RWPE1 (cell line): ENCODE measurements around the gene XYLT2.

Source experiments
- CTCF ChIA-PET: fragments of 350-600 bp; sonication (Branson Sonifier 250); formaldehyde crosslinking; extraction: SDS; loops from one replicate; lab custom pipeline; 2021; lab: Yijun Ruan, JAX
- POLR2A ChIA-PET: fragments of 400-600 bp; formaldehyde crosslinking; extraction: SDS; loops from one replicate; lab custom pipeline; 2020; ENCODE audit warnings: antibody characterized with exemption; ENCODE audit not compliant: low non-redundant PET; lab: Yijun Ruan, JAX
- DNase-seq: peaks from one replicate; pipeline ENCODE4 v3.0.0; 2012; ENCODE audit warnings: low spot score
- H3K27ac ChIP-seq: fragments of 450-650 bp; 2 replicates; pipeline ENCODE4 v1.5.1; 2017
- TF ChIP-seq, protein P1 (sequence below): fragments of 450-650 bp; conservative IDR thresholded peaks from 2 replicates; pipeline ENCODE4 v1.5.1; 2017; ENCODE audit warnings: low read depth, mild to moderate bottlenecking

Gene XYLT2

DNA sequence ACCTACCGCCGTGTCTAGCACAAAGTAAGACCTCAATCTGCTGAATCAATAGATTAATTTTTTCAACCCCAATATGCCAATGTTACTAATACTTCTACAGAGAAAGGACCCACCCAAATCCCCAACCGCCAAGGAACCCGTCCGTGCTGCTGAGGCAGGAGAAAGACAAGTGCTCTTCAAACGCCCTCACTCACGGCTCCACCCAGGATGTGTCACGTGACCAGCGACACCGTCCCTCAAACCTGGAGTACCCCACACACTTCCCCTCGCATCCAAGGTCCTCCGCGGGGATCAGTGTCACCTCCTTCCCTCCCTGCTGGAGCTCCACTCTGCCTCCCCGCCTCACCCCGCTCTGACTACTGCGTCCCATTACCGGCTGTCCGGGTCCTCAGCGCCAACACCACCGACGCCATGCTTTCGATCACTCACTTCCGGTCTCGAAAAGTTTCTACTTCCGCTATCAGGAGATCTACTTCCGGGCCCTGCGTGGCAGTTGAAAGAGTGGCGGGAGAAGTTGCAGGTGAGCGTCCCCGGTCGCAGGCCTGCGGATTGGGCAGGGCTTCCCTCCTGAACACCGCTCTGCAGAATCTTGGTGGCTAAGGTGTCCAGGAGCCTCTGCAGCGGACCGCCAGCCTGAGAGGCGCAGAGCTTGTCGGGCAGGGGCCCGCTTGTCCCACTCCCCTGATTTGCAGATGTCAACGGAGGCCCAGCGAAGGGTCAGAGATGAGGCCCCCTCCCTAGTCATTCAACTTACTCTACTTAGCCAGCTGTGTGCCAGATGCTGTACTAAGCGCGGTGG is 27.0 kb downstream of the XYLT2 start, which contains the start of the genes EME1 and MRPL27:
Gene EME1, plus strand, starts transcription at position 472 of the 799 bp plus-strand sequence. CDS start 1,980 bp downstream, outside the sequence.
Gene MRPL27, minus strand, starts transcription at position 427 of the 799 bp plus-strand sequence. Its CDS starts 14 bp downstream, at position 413.
- TF ChIP-seq, protein P1, sequence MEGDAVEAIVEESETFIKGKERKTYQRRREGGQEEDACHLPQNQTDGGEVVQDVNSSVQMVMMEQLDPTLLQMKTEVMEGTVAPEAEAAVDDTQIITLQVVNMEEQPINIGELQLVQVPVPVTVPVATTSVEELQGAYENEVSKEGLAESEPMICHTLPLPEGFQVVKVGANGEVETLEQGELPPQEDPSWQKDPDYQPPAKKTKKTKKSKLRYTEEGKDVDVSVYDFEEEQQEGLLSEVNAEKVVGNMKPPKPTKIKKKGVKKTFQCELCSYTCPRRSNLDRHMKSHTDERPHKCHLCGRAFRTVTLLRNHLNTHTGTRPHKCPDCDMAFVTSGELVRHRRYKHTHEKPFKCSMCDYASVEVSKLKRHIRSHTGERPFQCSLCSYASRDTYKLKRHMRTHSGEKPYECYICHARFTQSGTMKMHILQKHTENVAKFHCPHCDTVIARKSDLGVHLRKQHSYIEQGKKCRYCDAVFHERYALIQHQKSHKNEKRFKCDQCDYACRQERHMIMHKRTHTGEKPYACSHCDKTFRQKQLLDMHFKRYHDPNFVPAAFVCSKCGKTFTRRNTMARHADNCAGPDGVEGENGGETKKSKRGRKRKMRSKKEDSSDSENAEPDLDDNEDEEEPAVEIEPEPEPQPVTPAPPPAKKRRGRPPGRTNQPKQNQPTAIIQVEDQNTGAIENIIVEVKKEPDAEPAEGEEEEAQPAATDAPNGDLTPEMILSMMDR, result no peak
- DNase-seq, result peak; percentile 88
- POLR2A ChIA-PET, result interaction anchor here (0.6 kb wide), 1 partner anchor 16 kb away, joined by 3 read pairs; no protein-coding TSS in a partner anchor
- H3K27ac ChIP-seq, result peak within 1 kb of the TSS; percentile 92
- CTCF ChIA-PET, result interaction anchor here (0.6 kb wide), 2 partner anchors 104 to 155 kb away, joined by 3 read pairs; no protein-coding TSS in a partner anchor

GRCh38 chr17:50373705-50374104 is 27.8 kb downstream of the XYLT2 start:
- CTCF ChIA-PET, result no interaction called here

DNA sequence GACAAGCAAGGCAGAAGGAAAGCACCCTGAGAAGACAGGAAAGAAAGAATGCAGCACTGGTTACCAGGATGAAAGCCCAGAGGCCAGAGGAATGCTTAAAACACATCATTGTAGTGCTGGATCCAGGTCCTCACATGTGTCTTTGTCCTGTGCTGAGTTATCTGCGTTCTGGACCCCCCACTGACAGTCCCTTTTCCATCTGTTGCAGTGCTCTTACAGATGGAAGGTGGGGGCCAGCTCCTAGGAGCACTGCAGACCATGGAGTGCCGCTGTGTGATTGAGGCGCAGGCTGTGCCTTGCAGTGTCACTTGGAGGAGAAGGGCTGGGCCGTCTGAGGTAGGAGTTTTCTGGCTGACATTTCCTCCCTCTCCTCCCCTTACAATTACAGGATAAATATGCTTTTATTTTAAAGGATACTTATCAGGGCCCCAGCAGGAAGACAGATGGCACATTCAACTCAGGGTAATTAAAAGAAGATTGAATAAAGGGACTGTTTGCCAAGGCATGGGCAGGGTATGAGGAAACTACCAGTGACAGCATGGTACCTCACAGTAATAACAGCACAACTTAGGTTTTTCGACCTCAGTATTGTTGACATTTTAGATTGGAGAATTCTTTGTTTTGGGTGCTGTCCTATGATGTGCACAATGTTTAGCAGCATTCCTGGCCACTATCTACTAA is 30.1 kb downstream of the XYLT2 start:
- DNase-seq, result no peak
- no peak overlapping the region for H3K27ac ChIP-seq
- POLR2A ChIA-PET, result no interaction called here
- CTCF ChIA-PET, result interaction anchor here (0.6 to 0.7 kb wide), 2 partner anchors 22 to 103 kb away, joined by 4 read pairs; no protein-coding TSS in a partner anchor
- TF ChIP-seq, protein P1, result no peak

More at GRCh38 chr17:50373705-50374104, 27.8 kb downstream of the XYLT2 start:
- no peak for DNase-seq
- TF ChIP-seq, protein P1, result no peak
- H3K27ac ChIP-seq, result no peak overlapping the region
- POLR2A ChIA-PET, result no interaction called here

- ChIA-PET POLR2A (no interaction called here), CTCF (interaction anchor here (0.7 to 1.2 kb wide), 3 partner anchors 19 to 100 kb away, joined by 3 read pairs; no protein-coding TSS in a partner anchor)
- TF ChIP-seq, protein P1, result no peak
- no peak for DNase-seq
- H3K27ac ChIP-seq, result peak overlapping the region; percentile 2; the same call in 1 of the 2 replicates
Observed at GRCh38 chr17:50379351-50380132, 33.6 kb downstream of the XYLT2 start.

DNA sequence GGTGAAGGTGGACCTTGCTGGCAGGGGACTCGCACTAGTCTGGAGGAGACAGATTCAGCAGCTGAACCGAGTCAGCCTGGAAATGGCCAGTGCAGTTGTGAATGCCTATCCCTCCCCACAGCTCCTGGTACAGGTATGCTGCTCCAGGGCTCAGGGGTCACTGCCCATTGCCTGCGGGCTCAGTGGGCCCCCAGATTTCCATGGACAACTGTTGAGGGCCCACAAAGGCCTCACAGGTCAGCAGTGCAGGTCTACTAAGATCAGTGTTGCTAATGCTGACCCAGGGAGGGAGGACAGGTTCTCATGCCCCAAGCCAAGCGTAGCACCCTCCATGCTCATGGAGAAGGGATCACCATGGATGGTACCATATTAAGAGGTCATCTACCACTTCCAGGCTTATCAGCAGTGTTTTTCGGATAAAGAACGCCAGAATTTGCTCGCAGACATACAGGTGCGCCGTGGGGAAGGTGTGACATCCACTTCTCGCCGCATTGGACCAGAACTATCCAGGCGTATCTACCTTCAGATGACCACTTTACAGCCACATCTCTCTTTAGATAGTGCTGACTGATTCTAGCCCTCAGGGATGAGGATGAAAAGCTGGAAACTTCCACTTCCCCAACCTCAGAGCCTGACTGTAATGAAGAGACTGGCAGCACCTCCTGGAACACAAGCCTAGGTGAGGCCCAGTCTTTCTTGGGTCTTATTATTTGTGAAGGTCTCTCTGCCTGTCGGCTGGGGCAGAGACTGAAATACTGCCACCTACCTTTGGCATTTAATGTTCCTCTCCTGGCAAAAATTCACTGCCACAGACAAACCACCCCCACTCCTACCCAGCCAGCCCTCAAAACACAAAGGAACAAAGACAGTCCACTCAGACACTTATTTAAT is 34.7 kb downstream of the XYLT2 start:
- TF ChIP-seq, protein P1, result no peak
- CTCF ChIA-PET, result interaction anchor here (0.6 to 2.0 kb wide), 5 partner anchors 17 to 99 kb away, joined by 3 to 7 read pairs (median 4); partner anchors contain the start of gene LRRC59
- POLR2A ChIA-PET, result no interaction called here
- H3K27ac ChIP-seq, result peak overlapping the region; percentile 22
- no peak for DNase-seq
